GM12875 (cell line): ENCODE measurements around the gene LRP1B.

Experiments
- H3K4me3 ChIP-seq: one replicate; pipeline ENCODE4 v1.5.1; 2011; ENCODE audit warnings: low read depth, low read length, control low read depth
- TF ChIP-seq, protein P1 (sequence below): IDR thresholded peaks from 2 replicates; pipeline ENCODE4 v1.5.1; 2011; ENCODE audit warnings: low read depth, mild to moderate bottlenecking, control low read depth, inconsistent platforms, low read length, moderate library complexity, borderline replicate concordance; ENCODE audit not compliant: insufficient read depth

The LRP1B gene

DNA sequence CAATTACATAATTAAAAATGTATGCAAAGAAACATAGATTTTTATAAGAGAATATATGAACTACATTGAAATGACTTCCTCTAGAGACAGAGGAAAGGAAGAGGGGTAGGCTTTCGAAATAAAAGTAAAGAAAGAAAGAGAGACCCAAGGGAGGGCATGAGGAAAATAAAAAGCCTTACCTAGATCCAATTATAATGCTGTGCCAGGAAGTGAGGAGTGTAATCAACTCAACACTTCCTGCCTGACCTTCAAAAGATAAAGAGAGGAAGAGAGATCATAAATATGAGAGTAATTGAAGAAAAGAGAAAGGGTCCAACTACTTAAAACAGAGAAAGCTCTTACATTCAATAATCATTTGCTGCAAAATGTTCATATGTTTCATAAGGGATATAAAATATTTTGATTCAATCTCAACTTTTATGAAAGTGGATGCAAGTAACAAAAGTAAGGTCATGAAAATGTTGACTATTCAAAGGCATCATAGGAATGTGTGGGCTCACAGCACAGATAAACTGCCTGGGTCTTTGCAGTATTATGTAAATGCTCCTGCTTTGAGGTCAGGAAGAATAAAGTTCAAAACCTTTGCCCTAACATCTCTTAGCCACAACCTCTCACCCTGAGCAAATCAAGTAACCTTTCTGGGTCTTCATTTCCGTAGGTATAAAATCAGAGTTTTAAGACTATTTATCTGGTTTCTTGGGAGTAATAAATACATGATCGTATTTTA is 1237.7 kb downstream of the LRP1B start:
- no peak overlapping the region for H3K4me3 ChIP-seq
- TF ChIP-seq, protein P1, sequence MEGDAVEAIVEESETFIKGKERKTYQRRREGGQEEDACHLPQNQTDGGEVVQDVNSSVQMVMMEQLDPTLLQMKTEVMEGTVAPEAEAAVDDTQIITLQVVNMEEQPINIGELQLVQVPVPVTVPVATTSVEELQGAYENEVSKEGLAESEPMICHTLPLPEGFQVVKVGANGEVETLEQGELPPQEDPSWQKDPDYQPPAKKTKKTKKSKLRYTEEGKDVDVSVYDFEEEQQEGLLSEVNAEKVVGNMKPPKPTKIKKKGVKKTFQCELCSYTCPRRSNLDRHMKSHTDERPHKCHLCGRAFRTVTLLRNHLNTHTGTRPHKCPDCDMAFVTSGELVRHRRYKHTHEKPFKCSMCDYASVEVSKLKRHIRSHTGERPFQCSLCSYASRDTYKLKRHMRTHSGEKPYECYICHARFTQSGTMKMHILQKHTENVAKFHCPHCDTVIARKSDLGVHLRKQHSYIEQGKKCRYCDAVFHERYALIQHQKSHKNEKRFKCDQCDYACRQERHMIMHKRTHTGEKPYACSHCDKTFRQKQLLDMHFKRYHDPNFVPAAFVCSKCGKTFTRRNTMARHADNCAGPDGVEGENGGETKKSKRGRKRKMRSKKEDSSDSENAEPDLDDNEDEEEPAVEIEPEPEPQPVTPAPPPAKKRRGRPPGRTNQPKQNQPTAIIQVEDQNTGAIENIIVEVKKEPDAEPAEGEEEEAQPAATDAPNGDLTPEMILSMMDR = no peak

DNA sequence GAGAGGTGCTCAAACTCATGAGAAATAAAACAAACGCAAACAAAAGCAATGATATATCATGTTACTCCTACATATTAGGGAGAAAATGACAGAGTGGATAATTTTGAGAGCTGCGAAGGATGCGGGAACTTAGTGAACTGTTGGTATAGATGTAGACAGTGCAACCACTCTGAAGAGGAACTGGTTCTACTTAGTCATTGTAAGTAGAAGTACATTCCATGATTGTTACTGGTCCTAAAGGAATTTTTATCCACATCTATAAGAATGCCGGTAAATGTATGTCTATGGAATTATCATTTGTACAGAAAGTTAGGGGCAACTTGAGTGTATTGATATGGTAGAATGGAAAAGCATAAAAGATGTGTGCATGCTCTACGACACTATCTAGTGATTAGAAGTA is 1238.4 kb downstream of the LRP1B start:
- no peak overlapping the region for H3K4me3 ChIP-seq
- TF ChIP-seq, protein P1 = no peak

DNA sequence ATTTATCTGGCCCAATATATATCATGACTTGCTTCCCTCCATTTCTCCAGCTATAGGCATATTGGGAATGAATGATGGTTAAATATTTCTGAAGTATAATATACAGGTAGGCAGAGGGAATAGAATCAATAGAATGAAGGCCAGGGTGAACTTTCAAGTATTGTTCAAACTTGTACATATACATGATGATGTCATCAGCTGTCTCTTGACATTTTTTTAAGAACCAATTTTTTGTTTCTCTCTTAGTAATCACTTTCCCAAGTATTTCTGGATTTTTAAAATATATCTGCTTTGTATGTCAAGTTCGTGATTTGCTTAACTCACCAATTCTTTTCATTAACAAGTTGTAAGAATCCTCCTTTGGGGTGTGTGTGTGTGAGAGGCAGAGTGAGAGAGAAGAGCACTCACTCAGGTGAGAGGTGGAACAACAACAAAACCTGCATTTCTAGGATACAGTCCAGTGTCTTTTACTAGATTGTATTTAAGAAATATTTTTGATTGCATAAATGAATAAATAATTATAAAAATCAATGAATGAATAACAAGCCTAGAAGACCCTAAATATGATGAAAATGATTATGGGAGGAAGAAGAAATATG is 1239.1 kb downstream of the LRP1B start:
- TF ChIP-seq, protein P1 = no peak; the same call in 1 of the 2 replicates
- H3K4me3 ChIP-seq = no peak overlapping the region

DNA sequence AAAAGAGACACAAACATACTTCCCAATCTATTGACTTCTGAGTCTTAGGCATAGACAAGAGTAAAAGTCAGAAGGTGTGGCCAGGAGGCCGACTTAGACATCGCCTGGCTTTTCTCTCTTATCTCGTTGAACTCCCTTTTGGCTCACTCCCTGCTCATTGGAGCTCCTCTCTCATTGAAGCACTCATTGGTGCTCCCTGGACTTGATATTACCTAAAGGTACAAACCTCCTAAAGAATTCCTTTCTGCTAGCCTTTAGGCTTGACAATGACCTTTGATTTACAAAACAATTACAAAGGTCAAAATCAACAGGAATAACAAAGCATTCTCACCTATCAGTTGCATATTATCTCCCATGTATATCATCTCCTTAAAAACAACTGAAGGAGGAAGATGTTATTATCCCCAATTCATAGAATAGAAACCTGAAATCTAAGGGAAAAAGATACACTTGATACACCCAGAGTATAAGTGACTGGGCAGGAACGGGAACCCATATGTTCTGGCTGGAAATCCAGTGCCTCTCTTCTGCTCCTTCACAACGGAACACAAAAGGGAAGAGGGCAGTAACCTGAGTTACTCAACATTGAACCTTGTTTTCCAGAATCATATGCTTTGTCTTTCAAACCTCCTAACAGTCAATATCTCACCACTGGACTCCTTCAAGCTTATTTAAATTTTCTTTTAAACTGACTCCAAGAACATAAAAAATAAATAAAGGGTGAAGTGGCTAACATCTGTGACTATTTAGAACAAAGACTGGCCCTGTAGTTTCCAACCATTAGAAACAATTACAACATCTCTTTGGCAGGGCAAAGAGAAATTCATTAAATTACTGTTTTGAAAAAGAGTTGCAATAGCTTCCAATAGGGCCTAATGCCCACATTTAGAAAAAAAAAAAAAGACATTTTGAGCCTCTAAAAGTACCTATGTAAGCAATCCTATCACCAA is 1247.9 kb downstream of the LRP1B start:
- no peak overlapping the region for H3K4me3 ChIP-seq
- TF ChIP-seq, protein P1 = no peak

DNA sequence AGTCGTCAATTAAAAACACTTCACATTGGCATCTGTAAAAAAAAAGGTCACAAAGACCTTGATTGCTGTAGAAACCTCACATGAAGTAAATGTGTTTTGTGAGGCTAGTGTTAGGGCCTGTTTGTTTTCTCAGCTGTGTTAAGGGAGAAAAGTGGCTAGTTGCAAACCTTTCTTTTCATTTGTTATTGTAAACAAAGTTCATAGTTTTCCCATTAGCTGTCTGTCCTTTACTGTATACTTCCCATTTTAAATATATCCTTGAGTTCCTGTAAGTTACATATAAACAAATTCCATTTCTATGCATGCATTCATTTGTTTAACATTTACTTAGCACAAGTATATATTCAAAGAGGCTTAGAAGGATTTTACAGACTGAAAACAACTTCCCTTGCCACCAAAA is 1250.2 kb downstream of the LRP1B start:
- no peak overlapping the region for H3K4me3 ChIP-seq
- TF ChIP-seq, protein P1 = no peak

DNA sequence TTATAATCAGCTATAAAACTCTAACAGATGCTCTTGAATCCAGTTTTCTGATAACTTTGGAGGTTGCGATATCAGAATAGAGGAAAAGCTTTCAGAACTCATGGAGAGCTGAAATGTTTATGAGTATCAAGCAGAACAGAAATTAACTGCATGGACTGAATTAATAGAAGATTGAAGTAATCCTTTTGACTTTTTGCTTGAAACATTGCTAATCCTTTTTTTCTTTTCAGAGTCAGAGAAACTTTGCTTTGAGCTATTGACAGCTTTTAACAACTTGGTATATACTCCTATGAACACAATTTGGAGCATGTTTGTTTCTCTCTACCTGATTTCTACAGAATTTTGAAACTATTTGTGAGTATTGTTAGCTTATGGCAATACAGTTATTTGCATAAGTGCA is 1254.8 kb downstream of the LRP1B start:
- H3K4me3 ChIP-seq = no peak overlapping the region
- TF ChIP-seq, protein P1 = no peak
